CD4-positive, CD25-positive, alpha-beta regulatory T cell (primary cell): Measurements from ENCODE around the gene CLDN6. TPM values are rescaled to one million over a fixed set of nuclear protein-coding genes. Genes with fewer than 3 reads are reported as not detected.

Source experiments
- ATAC-seq, 2 donors: fragments of 150-1000 bp; cut with Tn5 transposase; one replicate each; pipeline ENCODE4 v1.10.0; 2021; ENCODE audit warnings: low read depth in 2 of 2, moderate number of reproducible peaks in 2 of 2, moderate library complexity in 1 of 2
- DNase-seq, 3 donors: peaks; one replicate each; pipeline versions ENCODE4 v3.0.0 to v3.0.0-alpha.2; 2012 to 2022; ENCODE audit warnings: mixed read lengths in 1 of 3
- H3K27ac ChIP-seq: one replicate; pipeline ENCODE4 v1.7.0; 2013; ENCODE audit warnings: mild to moderate bottlenecking, low read length; ENCODE audit not compliant: insufficient read depth, poor library complexity, severe bottlenecking
- H3K27me3 ChIP-seq: one replicate; pipeline ENCODE4 v1.7.0; 2013; ENCODE audit warnings: low read length; ENCODE audit not compliant: control insufficient read depth, insufficient read depth
- H3K36me3 ChIP-seq: one replicate; pipeline ENCODE4 v1.7.0; 2013; ENCODE audit warnings: mild to moderate bottlenecking, low read length, moderate library complexity; ENCODE audit not compliant: control insufficient read depth, insufficient read depth
- H3K4me1 ChIP-seq: 2 replicates; pipeline ENCODE4 v1.7.0; 2013; ENCODE audit warnings: mild to moderate bottlenecking, low read length; ENCODE audit not compliant: insufficient read depth, control insufficient read depth, poor library complexity, severe bottlenecking
- H3K4me3 ChIP-seq: one replicate; pipeline ENCODE4 v1.7.0; 2013; ENCODE audit warnings: low read depth, mild to moderate bottlenecking, low read length, moderate library complexity
- H3K9me3 ChIP-seq, 2 experiments: 1 replicate in 1 of 2; 2 replicates in 1 of 2; pipeline ENCODE4 v1.7.0; 2013; ENCODE audit warnings: low read length in 2 of 2, mild to moderate bottlenecking in 1 of 2, moderate library complexity in 1 of 2; ENCODE audit not compliant: control insufficient read depth in 2 of 2
- H3K27ac Mint-ChIP-seq, 3 donors: one replicate each; pipeline ENCODE4 v1.8.0; 2020 to 2022; ENCODE audit warnings: mild to moderate bottlenecking in 3 of 3, mixed read lengths in 3 of 3, moderate library complexity in 2 of 3
- H3K27me3 Mint-ChIP-seq: one replicate; pipeline ENCODE4 v1.8.0; 2022; ENCODE audit warnings: mild to moderate bottlenecking, mixed read lengths
- H3K36me3 Mint-ChIP-seq: one replicate; pipeline ENCODE4 v1.8.0; 2020; ENCODE audit warnings: mixed read lengths
- H3K4me1 Mint-ChIP-seq, 4 donors: one replicate each; pipeline ENCODE4 v1.8.0; 2020 to 2022; ENCODE audit warnings: mixed read lengths in 4 of 4, mild to moderate bottlenecking in 1 of 4
- H3K4me3 Mint-ChIP-seq, 4 donors: one replicate each; pipeline ENCODE4 v1.8.0; 2020 to 2022; ENCODE audit warnings: mild to moderate bottlenecking in 4 of 4, mixed read lengths in 4 of 4, moderate library complexity in 3 of 4
- H3K9me3 Mint-ChIP-seq, 7 donors: one replicate each; pipeline ENCODE4 v1.8.0; 2020 to 2022; ENCODE audit warnings: mixed read lengths in 7 of 7, mild to moderate bottlenecking in 3 of 7, moderate library complexity in 2 of 7
- polyA plus RNA-seq, 4 donors: library from polyadenylated mRNA; unstranded; fragments of 300-500 nt; fragmentation: Illumina TruSeq; gene quantifications; one replicate each; pipeline ENCODE4 v1.2.3, GENCODE V29; 2021
- total RNA-seq: library from RNA; stranded (reverse); gene quantifications from one replicate; pipeline ENCODE4 v1.2.3, GENCODE V29; 2022

The CLDN6 gene
- total and polyA plus RNA-seq, 5 donors from 2014 or later: not detected

DNA sequence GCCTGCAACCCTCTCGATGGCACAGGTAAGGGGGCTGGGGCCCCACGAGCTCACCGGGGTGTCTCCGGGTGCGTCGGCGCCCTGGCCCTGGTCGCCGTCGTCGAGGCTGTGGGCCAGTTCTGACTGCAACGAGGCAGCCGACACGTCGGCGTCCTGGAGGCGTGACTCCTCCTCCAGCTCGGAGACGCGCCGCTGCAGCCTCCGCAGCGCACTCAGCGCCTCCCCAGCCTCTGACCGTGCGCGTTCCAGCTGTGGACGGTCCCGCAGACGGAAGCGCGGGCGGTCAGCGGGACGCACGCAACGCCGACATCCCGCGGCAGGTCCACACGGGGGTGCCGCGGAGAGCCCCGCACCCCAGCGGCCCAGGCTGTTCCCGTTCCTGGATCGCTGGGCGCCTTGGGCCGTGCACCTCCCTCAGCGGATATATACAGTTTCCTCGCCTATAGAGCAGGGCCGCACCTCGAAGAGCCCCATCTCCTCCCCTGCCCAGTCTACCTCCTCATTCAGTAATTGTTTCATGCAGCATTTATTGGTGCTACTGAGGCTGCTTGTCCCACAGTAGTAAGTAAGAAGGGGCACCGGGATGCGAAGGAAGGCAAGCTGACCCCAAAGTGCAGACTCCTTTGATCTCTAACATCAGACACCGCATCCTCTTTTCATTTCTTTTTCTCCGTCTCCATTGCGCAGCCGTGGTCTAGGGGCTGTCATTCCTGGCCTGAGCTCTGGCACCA lies 11.7 kb upstream of the CLDN6 start:
- Histone ChIP-seq H3K4me3 (peak overlapping the region; percentile 19), H3K27me3 (peaks cover 21% of the 10 kb centered on the region), H3K36me3 (peaks cover 11% of the 10 kb centered on the region), H3K27ac (no peak overlapping the region), H3K9me3 (no peaks in the 10 kb centered on the region), H3K4me1 (peaks cover 26% of the 10 kb centered on the region)
- ATAC-seq (peak in 1 of 2 donors; percentile 19), DNase-seq (peak in 1 of 3 donors; percentile 62)
- peak overlapping the region; percentile 40 to 89 (median 67) for H3K4me3 Mint-ChIP-seq
- H3K27ac Mint-ChIP-seq: no peak overlapping the region
- H3K36me3 Mint-ChIP-seq: no peaks in the 10 kb centered on the region
- H3K9me3 Mint-ChIP-seq: peaks cover 0 to 4% (median 0%) of the 10 kb centered on the region in 7 donors
- peaks cover 0 to 34% (median 14%) of the 10 kb centered on the region in 4 donors for H3K4me1 Mint-ChIP-seq
- H3K27me3 Mint-ChIP-seq: peaks cover 51% of the 10 kb centered on the region

DNA sequence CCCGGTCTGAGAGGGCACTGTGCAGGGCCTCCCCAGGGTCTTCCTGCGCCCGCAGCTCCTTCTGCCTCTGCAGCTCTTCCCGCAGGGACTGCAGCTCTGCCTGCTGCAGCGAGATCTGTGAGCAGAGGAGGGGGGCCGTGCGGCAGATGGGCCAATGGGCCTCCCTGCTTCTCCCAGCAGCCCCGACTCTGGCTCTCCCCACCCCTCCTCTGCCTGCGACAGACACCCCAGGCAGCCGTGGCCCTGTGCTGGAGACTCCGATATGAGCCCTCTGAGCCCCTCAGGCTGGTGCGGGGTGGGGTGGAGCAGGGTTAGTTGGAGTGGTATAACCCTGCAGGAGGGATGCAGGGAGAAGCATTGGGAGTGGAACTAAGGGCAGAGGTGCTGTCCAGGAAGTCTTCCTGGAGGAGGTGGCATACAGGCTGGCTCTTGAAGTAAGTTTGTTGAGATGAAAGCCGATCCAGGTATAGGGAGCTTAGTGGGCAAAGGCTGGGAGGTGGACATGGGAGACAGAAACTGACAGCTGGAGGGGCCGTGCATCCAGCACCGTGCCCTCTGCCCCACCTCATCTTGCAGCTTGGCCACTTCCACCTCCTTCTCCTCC lies 10.8 kb upstream of the CLDN6 start:
- DNase-seq: no peak
- peaks cover 4 to 41% (median 20%) of the 10 kb centered on the region in 4 donors for H3K4me1 Mint-ChIP-seq

GRCh38 chr16:3027983-3028715 lies 10.2 kb upstream of the CLDN6 start:
- peak; percentile 79 to 88 (median 84) for DNase-seq

More for the DNA sequence above, 10.8 kb upstream of the CLDN6 start:
- ATAC-seq: no peak
- Mint-ChIP-seq H3K9me3 (peaks cover 0 to 3% (median 0%) of the 10 kb centered on the region in 7 donors), H3K27ac (no peak overlapping the region), H3K36me3 (peaks cover 4% of the 10 kb centered on the region), H3K4me3 (peak overlapping the region in 2 of 4 donors; percentile 40 to 41), H3K27me3 (peaks cover 50% of the 10 kb centered on the region)
- H3K4me1 ChIP-seq: peaks cover 31% of the 10 kb centered on the region
- H3K27me3 ChIP-seq: peaks cover 16% of the 10 kb centered on the region
- H3K36me3 ChIP-seq: peaks cover 11% of the 10 kb centered on the region
- no peaks in the 10 kb centered on the region for H3K9me3 ChIP-seq
- H3K4me3 ChIP-seq: no peak overlapping the region
- no peak overlapping the region for H3K27ac ChIP-seq

DNA sequence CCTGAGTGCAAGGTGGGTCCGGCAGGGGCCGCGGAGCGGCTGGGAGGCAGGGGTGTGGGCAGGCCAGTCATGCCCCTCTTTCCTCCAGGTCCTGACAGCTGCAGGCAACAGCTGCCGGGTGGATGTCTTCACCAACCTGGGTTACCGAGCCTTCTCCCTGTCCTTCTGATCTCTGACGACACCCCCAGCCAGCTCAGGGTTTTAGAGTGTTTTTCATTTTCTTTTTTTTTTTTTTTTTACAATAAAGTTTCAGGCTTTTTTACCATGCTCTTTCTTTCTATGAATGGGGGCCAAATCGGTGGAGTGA lies 9.5 kb upstream of the CLDN6 start:
- Mint-ChIP-seq H3K4me3 (peak overlapping the region in 1 of 4 donors; percentile 27), H3K27ac (peak overlapping the region in 1 of 3 donors; percentile 43), H3K9me3 (peaks cover 0 to 2% (median 0%) of the 10 kb centered on the region in 7 donors), H3K4me1 (peaks cover 4 to 55% (median 25%) of the 10 kb centered on the region in 4 donors), H3K36me3 (peaks cover 4% of the 10 kb centered on the region), H3K27me3 (peaks cover 37% of the 10 kb centered on the region)
- H3K27me3 ChIP-seq: peaks cover 7% of the 10 kb centered on the region
- no peaks in the 10 kb centered on the region for H3K9me3 ChIP-seq
- H3K4me3 ChIP-seq: no peak overlapping the region
- peaks cover 45% of the 10 kb centered on the region for H3K4me1 ChIP-seq
- H3K27ac ChIP-seq: no peak overlapping the region
- H3K36me3 ChIP-seq: peaks cover 11% of the 10 kb centered on the region
- ATAC-seq: no peak
- no peak for DNase-seq

More at GRCh38 chr16:3027983-3028715, 10.2 kb upstream of the CLDN6 start:
- Histone ChIP-seq H3K4me3 (no peak overlapping the region), H3K36me3 (peaks cover 11% of the 10 kb centered on the region), H3K4me1 (peaks cover 38% of the 10 kb centered on the region), H3K27ac (no peak overlapping the region), H3K27me3 (peaks cover 9% of the 10 kb centered on the region), H3K9me3 (no peaks in the 10 kb centered on the region)
- ATAC-seq: peak; percentile 40
- Mint-ChIP-seq H3K4me1 (peaks cover 4 to 48% (median 20%) of the 10 kb centered on the region in 4 donors), H3K9me3 (peaks cover 0 to 3% (median 0%) of the 10 kb centered on the region in 7 donors), H3K27me3 (peaks cover 44% of the 10 kb centered on the region), H3K27ac (no peak overlapping the region), H3K4me3 (peak overlapping the region in 1 of 4 donors; percentile 41), H3K36me3 (peaks cover 4% of the 10 kb centered on the region)

DNA sequence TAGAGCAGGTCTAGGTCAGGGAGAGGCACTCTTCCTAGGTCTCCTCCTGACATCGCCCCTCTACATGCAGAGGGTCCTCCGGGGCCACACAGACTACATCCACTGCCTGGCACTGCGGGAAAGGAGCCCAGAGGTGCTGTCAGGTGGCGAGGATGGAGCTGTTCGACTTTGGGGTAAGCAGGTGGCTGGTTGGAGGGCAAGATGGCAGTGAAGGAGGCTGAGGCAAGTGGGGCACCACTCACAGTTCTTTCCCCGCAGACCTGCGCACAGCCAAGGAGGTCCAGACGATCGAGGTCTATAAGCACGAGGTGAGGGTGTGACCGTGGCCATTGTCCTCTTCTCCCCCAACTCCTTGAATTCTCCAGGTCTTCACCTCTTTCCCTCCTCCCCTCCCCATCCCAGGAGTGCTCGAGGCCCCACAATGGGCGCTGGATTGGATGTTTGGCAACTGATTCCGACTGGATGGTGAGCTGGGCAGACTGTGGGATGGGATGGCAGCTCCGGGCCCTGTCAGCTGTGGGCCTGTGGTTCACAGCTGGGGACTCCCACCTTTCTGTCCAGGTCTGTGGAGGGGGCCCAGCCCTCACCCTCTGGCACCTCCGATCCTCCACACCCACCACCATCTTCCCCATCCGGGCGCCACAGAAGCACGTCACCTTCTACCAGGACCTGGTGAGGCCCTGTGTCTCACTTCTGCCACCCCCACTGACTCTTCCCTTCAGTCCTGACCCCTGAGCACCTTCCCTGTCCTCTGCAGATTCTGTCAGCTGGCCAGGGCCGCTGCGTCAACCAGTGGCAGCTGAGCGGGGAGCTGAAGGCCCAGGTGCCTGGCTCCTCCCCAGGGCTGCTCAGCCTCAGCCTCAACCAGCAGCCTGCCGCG lies 8.9 kb upstream of the CLDN6 start:
- no peak for DNase-seq
- Mint-ChIP-seq H3K4me1 (peaks cover 4 to 61% (median 29%) of the 10 kb centered on the region in 4 donors), H3K4me3 (peak overlapping the region in 1 of 4 donors; percentile 49), H3K27me3 (peaks cover 35% of the 10 kb centered on the region), H3K9me3 (peaks cover 0 to 2% (median 0%) of the 10 kb centered on the region in 7 donors), H3K36me3 (peaks cover 4% of the 10 kb centered on the region), H3K27ac (no peak overlapping the region)
- ATAC-seq: no peak
- no peak overlapping the region for H3K4me3 ChIP-seq
- peaks cover 11% of the 10 kb centered on the region for H3K36me3 ChIP-seq
- H3K27ac ChIP-seq: no peak overlapping the region
- peaks cover 51% of the 10 kb centered on the region for H3K4me1 ChIP-seq
- peaks cover 3% of the 10 kb centered on the region for H3K27me3 ChIP-seq
- H3K9me3 ChIP-seq: no peaks in the 10 kb centered on the region

- peaks cover 4 to 65% (median 33%) of the 10 kb centered on the region in 4 donors for H3K4me1 Mint-ChIP-seq
- peaks cover 28% of the 10 kb centered on the region for H3K27me3 Mint-ChIP-seq
- peaks cover 4% of the 10 kb centered on the region for H3K36me3 Mint-ChIP-seq
- Histone ChIP-seq H3K4me3 (no peak overlapping the region), H3K27ac (no peak overlapping the region), H3K36me3 (peaks cover 11% of the 10 kb centered on the region), H3K27me3 (peaks cover 3% of the 10 kb centered on the region), H3K9me3 (no peaks in the 10 kb centered on the region), H3K4me1 (peaks cover 59% of the 10 kb centered on the region)
- H3K27ac Mint-ChIP-seq: no peak overlapping the region
- peaks cover 0 to 2% (median 0%) of the 10 kb centered on the region in 7 donors for H3K9me3 Mint-ChIP-seq
- DNase-seq: no peak
- no peak for ATAC-seq
- peak overlapping the region in 1 of 4 donors; percentile 49 for H3K4me3 Mint-ChIP-seq
Observed at GRCh38 chr16:3026003-3026378, 8.0 kb upstream of the CLDN6 start.
